ENCODE results near the gene ICAM2.

ICAM2 gene

GRCh38 chr17:63960006-63960405 is 60.4 kb downstream of the ICAM2 start:
- no peak for TF ChIP-seq BACH2 (CRISPR knock-in tag; IDR thresholded peaks at IDR 0.05; ENCODE audit: borderline replicate concordance)
- no peak for TF ChIP-seq CREB5 (CRISPR knock-in tag; IDR thresholded peaks at IDR 0.05; ENCODE audit: low read depth)
- no peak for TF ChIP-seq ISL1 (CRISPR knock-in tag; IDR thresholded peaks at IDR 0.05)
- TF ChIP-seq ZNF565 (CRISPR knock-in tag; conservative IDR thresholded peaks at IDR 0.05; ENCODE audit: low read depth) = no peak
- TF ChIP-seq CSRNP3 (CRISPR knock-in tag; IDR thresholded peaks at IDR 0.05) = no peak
- TF ChIP-seq PATZ1 (CRISPR knock-in tag; IDR thresholded peaks at IDR 0.05; ENCODE audit: borderline replicate concordance) = no peak
- no peak for TF ChIP-seq SNAI2 (CRISPR knock-in tag; IDR thresholded peaks at IDR 0.05)
- no peak for TF ChIP-seq PPARA (CRISPR knock-in tag; IDR thresholded peaks at IDR 0.05; ENCODE audit: borderline replicate concordance)
- no peak for TF ChIP-seq RARB (CRISPR knock-in tag; IDR thresholded peaks at IDR 0.05)
- no peak for ATAC-seq

GRCh38 chr17:63956296-63956920 is 64.0 kb downstream of the ICAM2 start:
- peak; percentile 27; the same call in 2 of the 3 replicates for ATAC-seq
- TF ChIP-seq OSR1 (CRISPR knock-in tag; IDR thresholded peaks at IDR 0.05) (no peak), ISL1 (CRISPR knock-in tag; IDR thresholded peaks at IDR 0.05) (no peak), TOX (CRISPR knock-in tag; IDR thresholded peaks at IDR 0.05; ENCODE audit: borderline replicate concordance) (no peak), CSRNP3 (CRISPR knock-in tag; IDR thresholded peaks at IDR 0.05) (no peak), ZC3H10 (CRISPR knock-in tag; IDR thresholded peaks at IDR 0.05) (no peak), POU6F1 (CRISPR knock-in tag; IDR thresholded peaks at IDR 0.05; ENCODE audit: borderline replicate concordance, low read depth) (no peak), PPARA (CRISPR knock-in tag; IDR thresholded peaks at IDR 0.05; ENCODE audit: borderline replicate concordance) (no peak)

- TF ChIP-seq ESRRG (CRISPR knock-in tag; IDR thresholded peaks at IDR 0.05) = no peak
- TF ChIP-seq TOX (CRISPR knock-in tag; IDR thresholded peaks at IDR 0.05; ENCODE audit: borderline replicate concordance) = no peak
- TF ChIP-seq ZNF565 (CRISPR knock-in tag; conservative IDR thresholded peaks at IDR 0.05; ENCODE audit: low read depth) = no peak
- no peak for TF ChIP-seq CSDC2 (CRISPR knock-in tag; IDR thresholded peaks at IDR 0.05)
- no peak for TF ChIP-seq POU6F1 (CRISPR knock-in tag; IDR thresholded peaks at IDR 0.05; ENCODE audit: borderline replicate concordance, low read depth)
- no peak for TF ChIP-seq CREB5 (CRISPR knock-in tag; IDR thresholded peaks at IDR 0.05; ENCODE audit: low read depth)
- no peak for TF ChIP-seq BACH2 (CRISPR knock-in tag; IDR thresholded peaks at IDR 0.05; ENCODE audit: borderline replicate concordance)
- no peak for TF ChIP-seq OSR1 (CRISPR knock-in tag; IDR thresholded peaks at IDR 0.05)
- TF ChIP-seq ISL1 (CRISPR knock-in tag; IDR thresholded peaks at IDR 0.05) = no peak
- TF ChIP-seq ZNF8 (CRISPR knock-in tag; IDR thresholded peaks at IDR 0.05) = no peak
- no peak for TF ChIP-seq PPARA (CRISPR knock-in tag; IDR thresholded peaks at IDR 0.05; ENCODE audit: borderline replicate concordance)
- no peak for ATAC-seq
Measured at GRCh38 chr17:63955791-63956190, 64.6 kb downstream of the ICAM2 start.

Data from SK-N-SH treated with all-trans-retinoic acid at 6 μM for 48 hours (cell line).